Caco-2 (cell line): ENCODE data around the gene ZNF609. TPM values are rescaled to one million over a fixed set of nuclear protein-coding genes. Genes with fewer than 3 reads are reported as not detected.

Experiments
- BruUV-seq: library from RNA; stranded (reverse); fragments of 400-500 nt; replicated peaks from 2 replicates; lab custom pipeline; 2021; lab: Mats Ljungman, UMichigan
- CTCF ChIA-PET: fragments of 300-600 bp; sonication (Branson Sonifier 250); formaldehyde crosslinking; loops from one replicate; lab custom pipeline; 2022; ENCODE audit warnings: antibody characterized with exemption; lab: Charles Lee
- POLR2A ChIA-PET: fragments of 300-600 bp; sonication (Branson Sonifier 250); formaldehyde crosslinking; loops from one replicate; lab custom pipeline; 2022; ENCODE audit warnings: antibody characterized with exemption; lab: Charles Lee
- DNase-seq, 2 experiments: peaks; one replicate each; pipeline versions ENCODE4 v3.0.0 to v3.0.0-alpha.2; 2020 to 2022
- H3K27me3 ChIP-seq: replicated peaks from 2 replicates; pipeline ENCODE4 v1.6.0; 2011; ENCODE audit warnings: low read length; ENCODE audit not compliant: control insufficient read depth, insufficient read depth
- H3K36me3 ChIP-seq: 2 replicates; pipeline ENCODE4 v1.5.1; 2011; ENCODE audit warnings: low read length; ENCODE audit not compliant: control insufficient read depth, insufficient read depth
- H3K4me1 ChIP-seq: fragments of 250-450 bp; sonication (Bioruptor Pico); 2 replicates; pipeline ENCODE4 v1.5.1; 2020; ENCODE audit warnings: mild to moderate bottlenecking
- H3K4me3 ChIP-seq: 2 replicates; pipeline ENCODE4 v1.5.1; 2011; ENCODE audit warnings: low read depth, mild to moderate bottlenecking, control low read depth, low read length
- H3K9me3 ChIP-seq: fragments of 250-450 bp; sonication (Bioruptor Pico); 2 replicates; pipeline ENCODE4 v1.5.1; 2020; ENCODE audit warnings: mild to moderate bottlenecking, moderate library complexity
- H3K27ac Mint-ChIP-seq: one replicate; pipeline ENCODE4 v1.8.0; 2022; ENCODE audit warnings: mixed read lengths; ENCODE audit not compliant: unreplicated experiment
- H3K27me3 Mint-ChIP-seq: one replicate; pipeline ENCODE4 v1.8.0; 2022; ENCODE audit warnings: mixed read lengths; ENCODE audit not compliant: insufficient read depth, unreplicated experiment
- H3K36me3 Mint-ChIP-seq: one replicate; pipeline ENCODE4 v1.8.0; 2022; ENCODE audit warnings: mild to moderate bottlenecking, mixed read lengths; ENCODE audit not compliant: insufficient read depth, unreplicated experiment
- H3K4me1 Mint-ChIP-seq: one replicate; pipeline ENCODE4 v1.8.0; 2022; ENCODE audit warnings: low read depth, mixed read lengths; ENCODE audit not compliant: unreplicated experiment
- H3K4me3 Mint-ChIP-seq: one replicate; pipeline ENCODE4 v1.8.0; 2022; ENCODE audit warnings: mild to moderate bottlenecking, moderate library complexity, mixed read lengths; ENCODE audit not compliant: unreplicated experiment
- H3K9me3 Mint-ChIP-seq: one replicate; pipeline ENCODE4 v1.8.0; 2022; ENCODE audit warnings: mixed read lengths; ENCODE audit not compliant: unreplicated experiment
- intact Hi-C: fragments of 100-400 bp; cut with micrococcal nuclease; formaldehyde crosslinking; loops from one replicate; pipeline ENCODE4 v1.10.0; 2022; ENCODE audit not compliant: unreplicated experiment
- total RNA-seq: library from RNA; stranded (reverse); gene quantifications from 2 replicates; pipeline ENCODE4 v1.2.3, GENCODE V29; 2022
- TF ChIP-seq, protein P1 (sequence below), 2 experiments: fragments of 200-600 bp in 1 of 2; IDR thresholded peaks; 1 replicate in 1 of 2; 2 replicates in 1 of 2; pipeline versions ENCODE4 v1.5.1 to v1.8.0; 2011 to 2022; ENCODE audit warnings: antibody characterized with exemption in 1 of 2, control low read depth in 1 of 2, inconsistent platforms in 1 of 2, low read depth in 1 of 2, low read length in 1 of 2, mild to moderate bottlenecking in 1 of 2, moderate library complexity in 1 of 2; ENCODE audit not compliant: insufficient read depth in 1 of 2, severe bottlenecking in 1 of 2, unreplicated experiment in 1 of 2

ZNF609 gene
- total RNA-seq, 1 experiment from 2014 or later: 30.1 TPM

DNA sequence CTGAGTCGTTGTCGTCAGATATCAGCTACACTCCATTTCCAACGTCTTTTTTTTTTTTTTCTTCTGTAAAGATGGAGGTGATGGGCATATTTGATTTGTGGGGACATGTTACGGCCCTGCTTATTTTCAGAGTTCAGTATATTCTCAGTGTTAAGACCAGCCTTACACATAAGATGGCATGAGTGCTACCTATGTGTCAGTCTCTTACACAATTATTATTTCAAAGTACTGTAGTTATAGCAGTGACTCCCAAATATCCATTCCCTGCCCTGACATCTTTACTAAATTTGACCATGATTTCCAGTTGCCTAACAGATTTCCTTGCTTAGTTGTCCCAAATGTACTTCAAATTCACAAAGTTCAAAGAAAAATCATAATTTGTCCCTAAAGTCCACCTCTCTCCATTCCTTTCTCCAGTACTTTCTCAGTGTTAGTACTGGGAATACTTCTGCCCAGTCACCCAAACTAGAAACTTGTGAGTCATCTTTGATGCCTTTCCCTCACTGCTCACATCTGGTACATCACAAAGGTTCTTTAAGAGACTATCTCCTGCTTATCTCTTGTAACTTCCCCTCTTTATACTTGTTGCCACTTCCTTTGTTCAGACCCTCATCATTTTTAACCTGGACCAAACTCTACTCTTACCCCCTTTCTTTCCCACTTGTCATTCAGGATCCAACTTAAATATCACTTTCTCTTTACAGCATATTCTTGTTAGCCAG lies 67.0 kb downstream of the ZNF609 start:
- BruUV-seq: no TSS peak
- Mint-ChIP-seq H3K4me1 (peaks cover 2% of the 10 kb centered on the region), H3K4me3 (no peak overlapping the region), H3K9me3 (no peaks in the 10 kb centered on the region), H3K36me3 (peaks cover 5% of the 10 kb centered on the region), H3K27me3 (no peaks in the 10 kb centered on the region), H3K27ac (no peak overlapping the region)
- ChIA-PET POLR2A (no interaction called here), CTCF (no interaction called here)
- Histone ChIP-seq H3K4me3 (no peak overlapping the region), H3K27me3 (no peaks in the 10 kb centered on the region), H3K36me3 (0 out of 2 replicates have a peak, but pooled peaks cover 2% of the 10 kb centered on the region), H3K9me3 (no peaks in the 10 kb centered on the region), H3K4me1 (peaks cover 7% of the 10 kb centered on the region)
- no peak for DNase-seq
- TF ChIP-seq, protein P1, sequence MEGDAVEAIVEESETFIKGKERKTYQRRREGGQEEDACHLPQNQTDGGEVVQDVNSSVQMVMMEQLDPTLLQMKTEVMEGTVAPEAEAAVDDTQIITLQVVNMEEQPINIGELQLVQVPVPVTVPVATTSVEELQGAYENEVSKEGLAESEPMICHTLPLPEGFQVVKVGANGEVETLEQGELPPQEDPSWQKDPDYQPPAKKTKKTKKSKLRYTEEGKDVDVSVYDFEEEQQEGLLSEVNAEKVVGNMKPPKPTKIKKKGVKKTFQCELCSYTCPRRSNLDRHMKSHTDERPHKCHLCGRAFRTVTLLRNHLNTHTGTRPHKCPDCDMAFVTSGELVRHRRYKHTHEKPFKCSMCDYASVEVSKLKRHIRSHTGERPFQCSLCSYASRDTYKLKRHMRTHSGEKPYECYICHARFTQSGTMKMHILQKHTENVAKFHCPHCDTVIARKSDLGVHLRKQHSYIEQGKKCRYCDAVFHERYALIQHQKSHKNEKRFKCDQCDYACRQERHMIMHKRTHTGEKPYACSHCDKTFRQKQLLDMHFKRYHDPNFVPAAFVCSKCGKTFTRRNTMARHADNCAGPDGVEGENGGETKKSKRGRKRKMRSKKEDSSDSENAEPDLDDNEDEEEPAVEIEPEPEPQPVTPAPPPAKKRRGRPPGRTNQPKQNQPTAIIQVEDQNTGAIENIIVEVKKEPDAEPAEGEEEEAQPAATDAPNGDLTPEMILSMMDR (IDR thresholded peaks at IDR 0.05; ENCODE audit: insufficient read depth in 1 of 2, low read depth in 1 of 2, low read length in 1 of 2, severe bottlenecking in 1 of 2, unreplicated experiment in 1 of 2): no peak
- intact Hi-C loops: no loop called here

DNA sequence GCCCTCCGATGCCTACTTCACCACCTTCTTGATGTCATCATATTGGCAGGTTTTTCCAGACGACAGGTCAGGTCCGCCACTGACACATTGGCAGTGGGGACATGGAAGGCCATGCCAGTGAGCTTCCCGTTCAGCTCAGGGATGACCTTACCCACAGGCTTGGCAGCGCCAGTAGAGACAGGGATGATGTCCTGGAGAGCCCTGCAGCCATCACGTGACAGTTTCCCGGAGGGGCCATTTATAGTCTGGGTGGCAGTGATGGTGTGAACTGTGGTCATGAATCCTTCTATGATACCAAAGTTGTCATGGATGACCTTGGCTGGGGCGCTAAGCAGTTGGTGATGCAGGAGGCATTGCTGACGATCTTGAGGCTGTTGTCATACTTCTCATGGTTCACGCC lies 68.5 kb downstream of the ZNF609 start:
- no peaks in the 10 kb centered on the region for H3K27me3 Mint-ChIP-seq
- CTCF ChIA-PET: no interaction called here
- intact Hi-C loops: no loop called here

GRCh38 chr15:64530472-64530871 lies 70.1 kb downstream of the ZNF609 start:
- no peaks in the 10 kb centered on the region for H3K27me3 Mint-ChIP-seq
- CTCF ChIA-PET: no interaction called here
- no peak overlapping the region for H3K4me3 Mint-ChIP-seq
- TF ChIP-seq, protein P1 (IDR thresholded peaks at IDR 0.05; ENCODE audit: insufficient read depth in 1 of 2, low read depth in 1 of 2, low read length in 1 of 2, severe bottlenecking in 1 of 2, unreplicated experiment in 1 of 2): no peak
- BruUV-seq: no TSS peak
- H3K36me3 Mint-ChIP-seq: no peaks in the 10 kb centered on the region
- H3K27ac Mint-ChIP-seq: no peak overlapping the region
- H3K9me3 ChIP-seq: no peaks in the 10 kb centered on the region
- intact Hi-C loops: no loop called here
- H3K4me1 ChIP-seq: 0 out of 2 replicates have a peak, but pooled peaks cover 8% of the 10 kb centered on the region
- POLR2A ChIA-PET: no interaction called here
- H3K9me3 Mint-ChIP-seq: no peaks in the 10 kb centered on the region
- H3K27me3 ChIP-seq: no peaks in the 10 kb centered on the region
- H3K4me3 ChIP-seq: no peak overlapping the region
- no peaks in the 10 kb centered on the region for H3K4me1 Mint-ChIP-seq
- no peak for DNase-seq
- H3K36me3 ChIP-seq: 0 out of 2 replicates have a peak, but pooled peaks cover 2% of the 10 kb centered on the region

More for the DNA sequence above, 68.5 kb downstream of the ZNF609 start:
- peaks cover 5% of the 10 kb centered on the region for H3K36me3 Mint-ChIP-seq
- H3K9me3 ChIP-seq: no peaks in the 10 kb centered on the region
- POLR2A ChIA-PET: no interaction called here
- 0 out of 2 replicates have a peak, but pooled peaks cover 5% of the 10 kb centered on the region for H3K4me1 ChIP-seq
- BruUV-seq: no TSS peak
- no peak overlapping the region for H3K27ac Mint-ChIP-seq
- H3K4me3 Mint-ChIP-seq: no peak overlapping the region
- no peaks in the 10 kb centered on the region for H3K9me3 Mint-ChIP-seq
- H3K36me3 ChIP-seq: 0 out of 2 replicates have a peak, but pooled peaks cover 2% of the 10 kb centered on the region
- no peaks in the 10 kb centered on the region for H3K4me1 Mint-ChIP-seq
- no peak for DNase-seq
- TF ChIP-seq, protein P1 (IDR thresholded peaks at IDR 0.05; ENCODE audit: insufficient read depth in 1 of 2, low read depth in 1 of 2, low read length in 1 of 2, severe bottlenecking in 1 of 2, unreplicated experiment in 1 of 2): no peak
- no peak overlapping the region for H3K4me3 ChIP-seq
- H3K27me3 ChIP-seq: no peaks in the 10 kb centered on the region
